Gastroesophageal sphincter (tissue), 3 donors: Measurements from ENCODE around the gene NPPB.

ENCODE experiments used
- CTCF ChIP-seq, 4 experiments: fragments of 200-600 bp in 2 of 4; fragments of 450-650 bp in 2 of 4; sonication (generic) in 1 of 4; IDR thresholded peaks; one replicate each; pipeline ENCODE4 v1.5.1; 2017 to 2019; ENCODE audit warnings: antibody characterized with exemption in 4 of 4, mild to moderate bottlenecking in 2 of 4, moderate library complexity in 2 of 4
- EP300 ChIP-seq: sonication (generic); formaldehyde crosslinking; IDR thresholded peaks from one replicate; pipeline ENCODE4 v1.6.1; 2017; ENCODE audit warnings: antibody characterized with exemption, mild to moderate bottlenecking
- POLR2A ChIP-seq, 2 donors: fragments of 450-650 bp; IDR thresholded peaks; one replicate each; pipeline ENCODE4 v1.6.1; 2017; ENCODE audit warnings: antibody characterized with exemption in 2 of 2, mild to moderate bottlenecking in 2 of 2, moderate library complexity in 1 of 2
- POLR2AphosphoS5 ChIP-seq: sonication (generic); formaldehyde crosslinking; IDR thresholded peaks from one replicate; pipeline ENCODE4 v1.6.1; 2017; ENCODE audit warnings: antibody characterized with exemption

- TF ChIP-seq POLR2A (IDR thresholded peaks at IDR 0.05) (no peak), CTCF (IDR thresholded peaks at IDR 0.05) (no peak), POLR2AphosphoS5 (no peak), EP300 (no peak)
These were observed 7.6 kb downstream of the NPPB start for GRCh38 chr1:11851180-11851579.
